H1 (cell line): ENCODE measurements around the gene PRR5L. TPM values are rescaled to one million over a fixed set of nuclear protein-coding genes. Genes with fewer than 3 reads are reported as not detected.

Experiments
- CTCF ChIA-PET: fragments of 300-600 bp; sonication (Branson Sonifier 250); formaldehyde crosslinking; loops from one replicate; lab custom pipeline; 2021; ENCODE audit not compliant: partially characterized antibody; lab: Charles Lee
- POLR2A ChIA-PET: fragments of 300-600 bp; sonication (Branson Sonifier 250); formaldehyde crosslinking; loops from one replicate; lab custom pipeline; 2021; ENCODE audit warnings: inconsistent platforms; ENCODE audit not compliant: partially characterized antibody; lab: Charles Lee
- DNase-seq, 2 experiments: peaks; one replicate each; pipeline versions ENCODE4 v3.0.0 to v3.0.0-alpha.2; 2010 to 2022; ENCODE audit warnings: low spot score in 2 of 2, low read depth in 1 of 2, mixed read lengths in 1 of 2
- FAIRE-seq: peaks from 2 replicates; lab custom pipeline; 2011; peaks lifted over from hg19 to GRCh38; lab: Jason Lieb, UNC
- H2AFZ ChIP-seq: 2 replicates; pipeline ENCODE4 v1.8.1; 2012; ENCODE audit warnings: low read length, inconsistent platforms
- H2AK5ac ChIP-seq: 2 replicates; pipeline ENCODE4 v1.6.1; 2013; ENCODE audit warnings: low read depth, low read length
- H2BK120ac ChIP-seq: replicated peaks from 2 replicates; pipeline ENCODE3; 2013; ENCODE audit warnings: low read depth, low read length, inconsistent platforms
- H2BK12ac ChIP-seq: 2 replicates; pipeline ENCODE4 v1.6.1; 2013; ENCODE audit warnings: low read depth, low read length
- H2BK15ac ChIP-seq: 2 replicates; pipeline ENCODE4 v1.6.1; 2013; ENCODE audit warnings: low read length
- H2BK20ac ChIP-seq: 2 replicates; pipeline ENCODE4 v1.6.1; 2013; ENCODE audit warnings: low read length
- H2BK5ac ChIP-seq: 2 replicates; pipeline ENCODE4 v1.6.1; 2013; ENCODE audit warnings: low read depth, low read length
- H3K14ac ChIP-seq: 2 replicates; pipeline ENCODE4 v1.6.1; 2013; ENCODE audit warnings: inconsistent platforms; ENCODE audit not compliant: insufficient read length
- H3K18ac ChIP-seq: 2 replicates; pipeline ENCODE4 v1.6.1; 2013; ENCODE audit warnings: low read length; ENCODE audit errors: extremely low read depth
- H3K23ac ChIP-seq: 2 replicates; pipeline ENCODE4 v1.6.1; 2013; ENCODE audit warnings: inconsistent platforms; ENCODE audit not compliant: insufficient read length
- H3K23me2 ChIP-seq: 2 replicates; pipeline ENCODE4 v1.6.1; 2013; ENCODE audit warnings: low read depth, low read length
- H3K27ac ChIP-seq: 2 replicates; pipeline ENCODE4 v1.6.1; 2011; ENCODE audit warnings: low read depth, low read length, inconsistent platforms
- H3K27me3 ChIP-seq, 4 experiments: replicated peaks in 1 of 4; 1 replicate in 1 of 4; 2 replicates in 3 of 4; pipeline versions ENCODE4 v1.6.1 to v1.8.1; 2011 to 2013; ENCODE audit warnings: low read length in 3 of 4, mild to moderate bottlenecking in 3 of 4, inconsistent platforms in 2 of 4, mixed read lengths in 2 of 4, moderate library complexity in 1 of 4; ENCODE audit not compliant: control insufficient read depth in 3 of 4, insufficient read depth in 3 of 4; ENCODE audit errors: extremely low read depth in 1 of 4
- H3K36me3 ChIP-seq, 4 experiments: 2 replicates each; pipeline versions ENCODE4 v1.6.1 to v1.8.1; 2011 to 2013; ENCODE audit warnings: mild to moderate bottlenecking in 4 of 4, low read length in 3 of 4, moderate library complexity in 2 of 4, control low read depth in 1 of 4, inconsistent platforms in 1 of 4; ENCODE audit not compliant: insufficient read depth in 4 of 4, control insufficient read depth in 2 of 4
- H3K4ac ChIP-seq: replicated peaks from 2 replicates; pipeline ENCODE3; 2013; ENCODE audit warnings: low read length, low read depth, mixed read lengths, inconsistent platforms; ENCODE audit not compliant: insufficient read length
- H3K4me1 ChIP-seq, 4 experiments: replicated peaks in 1 of 4; 1 replicate in 1 of 4; 2 replicates in 3 of 4; pipeline versions ENCODE4 v1.6.1 to v1.8.1; 2011 to 2013; ENCODE audit warnings: low read length in 3 of 4, inconsistent platforms in 2 of 4, mixed read lengths in 1 of 4; ENCODE audit not compliant: insufficient read depth in 4 of 4, control insufficient read depth in 3 of 4
- H3K4me2 ChIP-seq, 2 experiments: 2 replicates each; pipeline versions ENCODE4 v1.6.1 to v1.8.1; 2011 to 2013; ENCODE audit warnings: low read depth in 2 of 2, low read length in 2 of 2, control low read depth in 1 of 2, inconsistent platforms in 1 of 2, mild to moderate bottlenecking in 1 of 2; ENCODE audit not compliant: insufficient read depth in 1 of 2
- H3K4me3 ChIP-seq, 4 experiments: fragments of 200-600, 300-600 bp in 1 of 4; sonication (generic), shearing (Covaris generic), sonication (Bioruptor Twin) in 1 of 4; 2 replicates each; pipeline versions ENCODE4 v1.5.1 to v1.8.1; 2011 to 2016; ENCODE audit warnings: low read length in 4 of 4, low read depth in 3 of 4, control low read depth in 2 of 4, inconsistent platforms in 2 of 4, mild to moderate bottlenecking in 2 of 4, mixed read lengths in 1 of 4, moderate library complexity in 1 of 4; ENCODE audit not compliant: insufficient read depth in 2 of 4; ENCODE audit errors: extremely low read depth in 1 of 4
- H3K56ac ChIP-seq: replicated peaks from 2 replicates; pipeline ENCODE3; 2013; ENCODE audit warnings: low read depth, mild to moderate bottlenecking, mixed read lengths, low read length, inconsistent platforms; ENCODE audit not compliant: insufficient read length
- H3K79me1 ChIP-seq: 2 replicates; pipeline ENCODE4 v1.6.1; 2013; ENCODE audit warnings: low read depth, low read length, control low read depth
- H3K79me2 ChIP-seq, 2 experiments: 2 replicates each; pipeline versions ENCODE4 v1.6.1 to v1.8.1; 2012 to 2013; ENCODE audit warnings: low read length in 2 of 2, mild to moderate bottlenecking in 2 of 2, inconsistent platforms in 1 of 2; ENCODE audit not compliant: insufficient read depth in 2 of 2, control insufficient read depth in 1 of 2
- H3K9ac ChIP-seq, 4 experiments: replicated peaks in 1 of 4; 1 replicate in 1 of 4; 2 replicates in 3 of 4; pipeline versions ENCODE4 v1.6.1 to v1.8.1; 2011 to 2013; ENCODE audit warnings: low read depth in 3 of 4, low read length in 3 of 4, control low read depth in 2 of 4, mild to moderate bottlenecking in 2 of 4, moderate library complexity in 2 of 4, inconsistent platforms in 1 of 4; ENCODE audit errors: extremely low read depth in 1 of 4
- H3K9me3 ChIP-seq, 2 experiments: 2 replicates each; pipeline versions ENCODE4 v1.6.1 to v1.8.1; 2012 to 2013; ENCODE audit warnings: mild to moderate bottlenecking in 2 of 2, moderate library complexity in 2 of 2, control low read depth in 1 of 2, inconsistent platforms in 1 of 2, low read depth in 1 of 2, low read length in 1 of 2, mixed read lengths in 1 of 2; ENCODE audit not compliant: insufficient read depth in 2 of 2
- H4K20me1 ChIP-seq, 2 experiments: replicated peaks in 1 of 2; 2 replicates each; pipeline versions ENCODE3 to v1.8.1; 2011 to 2013; ENCODE audit warnings: inconsistent platforms in 2 of 2, low read length in 2 of 2, mild to moderate bottlenecking in 1 of 2; ENCODE audit not compliant: insufficient read depth in 2 of 2, control insufficient read depth in 1 of 2
- H4K5ac ChIP-seq: 2 replicates; pipeline ENCODE4 v1.6.1; 2013; ENCODE audit warnings: low read length, low read depth, mixed read lengths, inconsistent platforms; ENCODE audit not compliant: insufficient read length
- H4K8ac ChIP-seq: 2 replicates; pipeline ENCODE4 v1.8.0; 2013; ENCODE audit warnings: mild to moderate bottlenecking, moderate library complexity, low read length, inconsistent platforms; ENCODE audit not compliant: insufficient read depth; ENCODE audit errors: extremely low read depth
- H4K91ac ChIP-seq: replicated peaks from 2 replicates; pipeline ENCODE3; 2013; ENCODE audit warnings: low read length, mixed read lengths, inconsistent platforms; ENCODE audit not compliant: insufficient read length
- ATF3 ChIP-seq: IDR thresholded peaks from 2 replicates; pipeline ENCODE4 v1.6.1; 2011; ENCODE audit warnings: low read depth, mild to moderate bottlenecking, low read length; ENCODE audit not compliant: insufficient read depth
- CBX5 ChIP-seq: fragments of 300-800, 300-1000 bp; sonication (generic); IDR thresholded peaks from 2 replicates; pipeline ENCODE4 v1.7.1; 2016; ENCODE audit warnings: antibody characterized with exemption, low read length, low read depth
- CBX8 ChIP-seq: fragments of 300-800, 300-1000 bp; sonication (generic); IDR thresholded peaks from 2 replicates; pipeline ENCODE4 v1.7.1; 2016; ENCODE audit warnings: low read depth, low read length, borderline replicate concordance
- CHD1 ChIP-seq: IDR thresholded peaks from 2 replicates; pipeline ENCODE4 v1.6.1; 2012; ENCODE audit warnings: low read depth, low read length, improper control_type of control experiment
- CREB1 ChIP-seq: IDR thresholded peaks from 2 replicates; pipeline ENCODE4 v1.6.1; 2012; ENCODE audit warnings: inconsistent platforms
- CTBP2 ChIP-seq: IDR thresholded peaks from 2 replicates; pipeline ENCODE4 v1.7.0; 2011; ENCODE audit warnings: borderline replicate concordance, mild to moderate bottlenecking, moderate library complexity, mixed read lengths, low read length; ENCODE audit not compliant: insufficient read depth, insufficient read length
- CTCF ChIP-seq, 3 experiments: IDR thresholded peaks; 1 replicate in 2 of 3; 2 replicates in 1 of 3; pipeline versions ENCODE4 v1.5.1 to v1.6.1; 2011; ENCODE audit warnings: low read length in 3 of 3, mild to moderate bottlenecking in 3 of 3, inconsistent platforms in 2 of 3, low read depth in 1 of 3, moderate library complexity in 1 of 3; ENCODE audit not compliant: insufficient read depth in 1 of 3; ENCODE audit errors: control extremely low read depth in 1 of 3
- GTF2F1 ChIP-seq: IDR thresholded peaks from 2 replicates; pipeline ENCODE4 v1.6.1; 2012; ENCODE audit warnings: low read depth, low read length, improper control_type of control experiment, borderline replicate concordance
- JUND ChIP-seq: IDR thresholded peaks from 2 replicates; pipeline ENCODE4 v1.6.1; 2011; ENCODE audit warnings: mild to moderate bottlenecking, improper control_type of control experiment, low read length
- KDM5A ChIP-seq: fragments of 200-600 bp; IDR thresholded peaks from 2 replicates; pipeline ENCODE4 v1.7.1; 2012; ENCODE audit warnings: mild to moderate bottlenecking, low read length, inconsistent platforms, mixed read lengths
- POLR2A ChIP-seq, 2 experiments: IDR thresholded peaks; 1 replicate in 1 of 2; 2 replicates in 1 of 2; pipeline ENCODE4 v1.6.1; 2011; ENCODE audit warnings: low read depth in 2 of 2, low read length in 2 of 2, mild to moderate bottlenecking in 2 of 2; ENCODE audit errors: control extremely low read depth in 1 of 2
- SP2 ChIP-seq: IDR thresholded peaks from 2 replicates; pipeline ENCODE4 v1.6.1; 2012; ENCODE audit warnings: mild to moderate bottlenecking, low read length, inconsistent platforms
- WGBS, 2 experiments: shearing (Covaris generic) in 1 of 2; methylation state at CpG; one replicate each; pipeline versions ENCODE4 v1.1.6 to v1.1.7; 2013 to 2015; ENCODE audit warnings: low lambda C conversion rate in 2 of 2, mixed read lengths in 2 of 2, inconsistent platforms in 1 of 2, low coverage in 1 of 2, missing lambda C conversion rate in 1 of 2; ENCODE audit not compliant: insufficient replicate concordance in 2 of 2, insufficient coverage in 1 of 2, insufficient read length in 1 of 2; ENCODE audit errors: extremely low coverage in 1 of 2, missing lambda C conversion rate in 1 of 2; 5-methylcytosine and 5-hydroxymethylcytosine counted together
- polyA plus RNA-seq, 7 experiments: library from polyadenylated mRNA; depleted of rRNA in 3 of 7; stranded (reverse) in 5 of 7; unstranded in 2 of 7; fragments of >200 nt in 5 of 7; fragments of 200-250 nt in 2 of 7; gene quantifications; 1 replicate in 5 of 7; 2 replicates in 1 of 7; 4 replicates in 1 of 7; pipeline versions ENCODE4 v1.2.1 to v1.2.3, GENCODE V29; 2011 to 2013; ENCODE audit warnings: missing spikeins in 2 of 7, mixed read lengths in 2 of 7
- total RNA-seq: library from RNA; stranded (reverse); fragmentation: NEBNext Ultra II Directional; extraction: Animal tissue kit (Norgen Biotek cat#: 25700); gene quantifications from 2 replicates; pipeline ENCODE4 v1.2.1, GENCODE V29; 2021

Gene PRR5L
- total and polyA plus RNA-seq, 2 of the 8 experiments (the other 6 are each of a cell fraction or from before 2014, with no cell fraction given) = 6.6 to 10.1 TPM

- Histone ChIP-seq H2AK5ac (no peak overlapping the region), H3K4ac (no peak overlapping the region), H3K4me3 (no peak overlapping the region), H3K27ac (no peak overlapping the region), H2BK15ac (no peak overlapping the region), H3K4me2 (no peak overlapping the region), H3K9ac (no peak overlapping the region), H4K8ac (no peak overlapping the region), H3K14ac (no peak overlapping the region), H3K18ac (no peak overlapping the region), H3K36me3 (no peaks in the 10 kb centered on the region), H3K56ac (no peak overlapping the region), H3K27me3 (no peaks in the 10 kb centered on the region; a peak in 2 of 7 replicates), H3K9me3 (no peaks in the 10 kb centered on the region), H2BK20ac (no peak overlapping the region), H3K79me2 (0 out of 4 replicates have a peak, but pooled peaks cover 0 to 2% of the 10 kb centered on the region in 2 experiments), H2AFZ (no peak overlapping the region), H2BK120ac (no peak overlapping the region), H3K23me2 (peaks cover 2% of the 10 kb centered on the region; the same call in 1 of the 2 replicates), H3K79me1 (no peaks in the 10 kb centered on the region; the same call in 1 of the 2 replicates), H2BK12ac (no peak overlapping the region), H4K20me1 (peaks cover 0 to 3% of the 10 kb centered on the region in 2 experiments), H2BK5ac (no peak overlapping the region), H4K5ac (no peak overlapping the region), H4K91ac (no peak overlapping the region), H3K4me1 (no peaks in the 10 kb centered on the region; a peak in 2 of 7 replicates), H3K23ac (no peak overlapping the region)
- FAIRE-seq (no peak), DNase-seq (no peak)
- POLR2A ChIA-PET = no interaction called here
- WGBS, 2 experiments = 90% methylated on average over 2 of the region's 2 CpGs; no CpG with 5 or more reads in 1 of the 2 experiments
- CTCF ChIA-PET = interaction anchor here (0.7 to 2.1 kb wide), 6 partner anchors 21 to 222 kb away, joined by 3 to 6 read pairs (median 4); no protein-coding TSS in a partner anchor
- TF ChIP-seq CREB1 (no peak), POLR2A (IDR thresholded peaks at IDR 0.05; ENCODE audit: control extremely low read depth in 1 of 2, low read depth in 2 of 2, low read length in 2 of 2) (no peak), JUND (no peak), CBX8 (no peak), GTF2F1 (no peak), ATF3 (no peak), CBX5 (no peak), CHD1 (no peak), SP2 (no peak), CTBP2 (no peak), CTCF (IDR thresholded peaks at IDR 0.05; ENCODE audit: control extremely low read depth in 1 of 3, insufficient read depth in 1 of 3, low read depth in 1 of 3, low read length in 3 of 3) (no peak), KDM5A (no peak)
Measured at GRCh38 chr11:36513965-36514364, 217.9 kb downstream of the PRR5L start.
